MV-4-11 (cell line): ENCODE data around the gene GSTT4.
"Not testable (repeated sequence)": the region's sequence is repeated elsewhere in the genome, so short reads cannot be mapped to it uniquely, and the experiment has no call there.

Experiments used
- DNase-seq: peaks from one replicate; lab custom pipeline; 2025; lab: John Stamatoyannopoulos, UW

Gene GSTT4

GRCh38 chr22:23953485-23953884 is 51.8 kb downstream of the GSTT4 start:
- DNase-seq, result not testable (repeated sequence)

- DNase-seq, result not testable (repeated sequence)
Observed at GRCh38 chr22:23952794-23953405, 52.4 kb downstream of the GSTT4 start.

GRCh38 chr22:23951383-23951782 is 53.9 kb downstream of the GSTT4 start:
- not testable (repeated sequence) for DNase-seq

- DNase-seq, result not testable (repeated sequence)
Observed at GRCh38 chr22:23949764-23950163, 55.5 kb downstream of the GSTT4 start.
